HG02588 (cell line): Measurements from ENCODE around the gene GNL3L.
"Not testable (repeated sequence)": the region's sequence is repeated elsewhere in the genome, so short reads cannot be mapped to it uniquely, and the experiment has no call there.

Experiments used
- ATAC-seq: cut with Tn5 transposase; IDR thresholded peaks from one replicate; pipeline ENCODE4 v1.9.1; 2021; ENCODE audit warnings: mild to moderate bottlenecking, moderate library complexity; ENCODE audit not compliant: unreplicated experiment

GNL3L gene

GRCh38 chrX:54551801-54552200, 21.8 kb downstream of the GNL3L start:
- ATAC-seq, result no peak

GRCh38 chrX:54555006-54555405, 25.0 kb downstream of the GNL3L start:
- not testable (repeated sequence) for ATAC-seq

GRCh38 chrX:54560411-54560810, 30.4 kb downstream of the GNL3L start:
- no peak for ATAC-seq

- no peak for ATAC-seq
Observed at GRCh38 chrX:54561622-54562021, 31.6 kb downstream of the GNL3L start.

- no peak for ATAC-seq
Observed at GRCh38 chrX:54564936-54565335, 34.9 kb downstream of the GNL3L start.

- no peak for ATAC-seq
Observed at GRCh38 chrX:54570332-54570731, 40.3 kb downstream of the GNL3L start.

GRCh38 chrX:54572641-54573040, 42.6 kb downstream of the GNL3L start:
- ATAC-seq, result not testable (repeated sequence)

GRCh38 chrX:54597728-54598127, 67.7 kb downstream of the GNL3L start:
- ATAC-seq, result no peak

- no peak for ATAC-seq
Observed at GRCh38 chrX:54602563-54602962, 72.5 kb downstream of the GNL3L start.
